PFSK-1 (cell line): ENCODE measurements around the gene KDM6A.

ENCODE experiments used
- POLR2AphosphoS5 ChIP-seq: IDR thresholded peaks from 2 replicates; pipeline ENCODE4 v1.6.1; 2012; ENCODE audit warnings: low read depth, mild to moderate bottlenecking, control low read depth, low read length, moderate library complexity
- SIN3A ChIP-seq: IDR thresholded peaks from 2 replicates; pipeline ENCODE4 v1.6.1; 2012; ENCODE audit warnings: mild to moderate bottlenecking, low read length, moderate library complexity, borderline replicate concordance; ENCODE audit not compliant: insufficient read depth
- TAF1 ChIP-seq: IDR thresholded peaks from 2 replicates; pipeline ENCODE4 v1.6.1; 2012; ENCODE audit warnings: low read length, control low read depth, borderline replicate concordance; ENCODE audit not compliant: insufficient read depth

GRCh38 chrX:45026036-45026435 lies 153.0 kb downstream of the KDM6A start:
- TF ChIP-seq POLR2AphosphoS5 (no peak), TAF1 (no peak), SIN3A (no peak)
